A673 (cell line): ENCODE measurements around the gene JAG2. TPM values are rescaled to one million over a fixed set of nuclear protein-coding genes. Genes with fewer than 3 reads are reported as not detected.

Experiments
- BruUV-seq: library from RNA; stranded (reverse); fragments of 400-500 nt; replicated peaks from 2 replicates; lab custom pipeline; 2021; lab: Mats Ljungman, UMichigan
- CTCF ChIA-PET: fragments of 300-600 bp; sonication (Branson Sonifier 250); formaldehyde crosslinking; loops from one replicate; lab custom pipeline; 2022; ENCODE audit warnings: antibody characterized with exemption; lab: Charles Lee
- POLR2A ChIA-PET: fragments of 300-600 bp; sonication (Branson Sonifier 250); formaldehyde crosslinking; loops from one replicate; lab custom pipeline; 2022; ENCODE audit warnings: antibody characterized with exemption; ENCODE audit not compliant: low non-redundant PET; lab: Charles Lee
- DNase-seq: peaks from one replicate; pipeline ENCODE4 v3.0.0-alpha.2; 2015; ENCODE audit warnings: low spot score
- H3K27ac ChIP-seq: fragments of 200-600 bp; sonication (generic); 2 replicates; pipeline ENCODE4 v1.5.1; 2016; ENCODE audit warnings: mixed run types, low read depth, mild to moderate bottlenecking, mixed read lengths, antibody characterized with exemption, low read length; ENCODE audit not compliant: poor library complexity, severe bottlenecking
- H3K27me3 ChIP-seq: fragments of 200-600 bp; sonication (generic); replicated peaks from 2 replicates; pipeline ENCODE4 v1.6.1; 2017; ENCODE audit warnings: mixed run types, low read depth, mild to moderate bottlenecking, mixed read lengths, antibody characterized with exemption, low read length; ENCODE audit not compliant: insufficient read depth, poor library complexity
- H3K36me3 ChIP-seq: fragments of 200-600 bp; sonication (generic); 2 replicates; pipeline ENCODE4 v1.6.1; 2016; ENCODE audit warnings: mixed run types, mild to moderate bottlenecking, mixed read lengths, antibody characterized with exemption, low read length; ENCODE audit not compliant: insufficient read depth, poor library complexity, severe bottlenecking
- H3K4me1 ChIP-seq: fragments of 200-600 bp; sonication (generic); 2 replicates; pipeline ENCODE4 v1.6.1; 2017; ENCODE audit warnings: mixed run types, mild to moderate bottlenecking, mixed read lengths, antibody characterized with exemption, low read length; ENCODE audit not compliant: insufficient read depth, poor library complexity, severe bottlenecking
- H3K4me3 ChIP-seq: fragments of 200-600 bp; sonication (generic); 2 replicates; pipeline ENCODE4 v1.5.1; 2016; ENCODE audit warnings: low read depth, mixed run types, mild to moderate bottlenecking, mixed read lengths, low read length; ENCODE audit not compliant: poor library complexity, severe bottlenecking
- H3K9me3 ChIP-seq: fragments of 200-600 bp; sonication (generic); 2 replicates; pipeline ENCODE4 v1.6.1; 2016; ENCODE audit warnings: mixed run types, low read depth, mild to moderate bottlenecking, mixed read lengths, antibody characterized with exemption, low read length; ENCODE audit not compliant: poor library complexity, severe bottlenecking
- EZH2 ChIP-seq: fragments of 200-600 bp; sonication (generic); IDR thresholded peaks from 2 replicates; pipeline ENCODE4 v1.6.1; 2017; ENCODE audit warnings: borderline replicate concordance, low read depth, mild to moderate bottlenecking, mixed read lengths, antibody characterized with exemption, low read length; ENCODE audit not compliant: poor library complexity, severe bottlenecking
- intact Hi-C: fragments of 100-400 bp; cut with micrococcal nuclease; formaldehyde crosslinking; loops from one replicate; pipeline ENCODE4 v1.10.0; 2022; ENCODE audit not compliant: unreplicated experiment
- total RNA-seq: library from RNA; stranded (reverse); gene quantifications from 2 replicates; pipeline ENCODE4 v1.2.3, GENCODE V29; 2021
- TF ChIP-seq, protein P1 (sequence below): fragments of 300-800, 200-600 bp; sonication (generic); conservative IDR thresholded peaks from 2 replicates; pipeline ENCODE4 v1.5.1; 2017; ENCODE audit warnings: low read depth, mild to moderate bottlenecking, antibody characterized with exemption, low read length, moderate library complexity, mixed read lengths

The JAG2 gene
- total RNA-seq, 1 experiment from 2014 or later: 14.3 TPM

DNA sequence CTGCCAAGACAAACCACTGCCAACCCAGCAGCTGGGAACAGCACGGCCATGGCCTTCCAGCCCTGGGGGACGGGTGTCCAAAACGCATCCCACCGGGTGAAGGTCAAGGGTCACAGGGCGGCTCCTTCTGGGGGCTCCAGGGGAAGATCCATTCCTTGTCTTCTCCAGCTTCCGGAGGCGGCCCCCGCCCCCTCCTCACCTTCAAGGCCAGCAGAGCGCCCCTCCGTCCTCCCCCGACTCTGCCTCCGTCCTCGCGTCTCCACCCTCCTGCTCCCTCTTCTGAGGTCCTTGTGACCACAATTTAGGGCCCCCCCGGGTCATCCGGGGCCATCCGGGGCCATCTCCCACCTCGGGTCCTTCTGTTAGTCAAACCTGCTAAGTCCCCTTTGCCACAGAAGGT is 16.4 kb upstream of the JAG2 start:
- TF ChIP-seq EZH2: no peak
- TF ChIP-seq, protein P1, sequence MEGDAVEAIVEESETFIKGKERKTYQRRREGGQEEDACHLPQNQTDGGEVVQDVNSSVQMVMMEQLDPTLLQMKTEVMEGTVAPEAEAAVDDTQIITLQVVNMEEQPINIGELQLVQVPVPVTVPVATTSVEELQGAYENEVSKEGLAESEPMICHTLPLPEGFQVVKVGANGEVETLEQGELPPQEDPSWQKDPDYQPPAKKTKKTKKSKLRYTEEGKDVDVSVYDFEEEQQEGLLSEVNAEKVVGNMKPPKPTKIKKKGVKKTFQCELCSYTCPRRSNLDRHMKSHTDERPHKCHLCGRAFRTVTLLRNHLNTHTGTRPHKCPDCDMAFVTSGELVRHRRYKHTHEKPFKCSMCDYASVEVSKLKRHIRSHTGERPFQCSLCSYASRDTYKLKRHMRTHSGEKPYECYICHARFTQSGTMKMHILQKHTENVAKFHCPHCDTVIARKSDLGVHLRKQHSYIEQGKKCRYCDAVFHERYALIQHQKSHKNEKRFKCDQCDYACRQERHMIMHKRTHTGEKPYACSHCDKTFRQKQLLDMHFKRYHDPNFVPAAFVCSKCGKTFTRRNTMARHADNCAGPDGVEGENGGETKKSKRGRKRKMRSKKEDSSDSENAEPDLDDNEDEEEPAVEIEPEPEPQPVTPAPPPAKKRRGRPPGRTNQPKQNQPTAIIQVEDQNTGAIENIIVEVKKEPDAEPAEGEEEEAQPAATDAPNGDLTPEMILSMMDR: no peak
- Histone ChIP-seq H3K27me3 (no peaks in the 10 kb centered on the region), H3K4me3 (no peak overlapping the region), H3K9me3 (no peaks in the 10 kb centered on the region), H3K27ac (no peak overlapping the region), H3K4me1 (peaks cover 3% of the 10 kb centered on the region), H3K36me3 (no peaks in the 10 kb centered on the region)
- no TSS peak for BruUV-seq
- intact Hi-C loops: no loop called here
- no peak for DNase-seq
- CTCF ChIA-PET: no interaction called here
- POLR2A ChIA-PET: no interaction called here

DNA sequence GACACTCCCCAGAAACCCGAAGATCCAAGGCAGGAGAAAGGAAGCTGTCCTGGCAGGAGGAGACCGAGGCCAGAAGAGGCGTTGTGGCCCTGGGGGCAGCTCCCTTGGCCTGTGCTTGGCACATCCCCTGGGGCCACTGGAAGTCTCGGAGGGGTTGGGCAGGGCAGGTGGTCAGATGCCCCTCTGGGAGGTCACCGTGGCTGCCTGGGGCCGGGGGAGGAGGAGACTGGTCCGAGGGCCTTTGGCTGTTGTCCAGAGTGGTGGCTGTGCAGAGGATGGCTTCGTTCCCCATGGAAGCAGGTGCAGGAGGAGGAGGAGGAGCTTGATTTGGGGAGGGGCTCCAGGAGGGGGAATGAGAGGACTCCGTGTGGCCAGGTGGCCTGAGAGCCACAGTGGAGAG is 15.9 kb upstream of the JAG2 start:
- BruUV-seq: no TSS peak
- ChIA-PET CTCF (no interaction called here), POLR2A (no interaction called here)

DNA sequence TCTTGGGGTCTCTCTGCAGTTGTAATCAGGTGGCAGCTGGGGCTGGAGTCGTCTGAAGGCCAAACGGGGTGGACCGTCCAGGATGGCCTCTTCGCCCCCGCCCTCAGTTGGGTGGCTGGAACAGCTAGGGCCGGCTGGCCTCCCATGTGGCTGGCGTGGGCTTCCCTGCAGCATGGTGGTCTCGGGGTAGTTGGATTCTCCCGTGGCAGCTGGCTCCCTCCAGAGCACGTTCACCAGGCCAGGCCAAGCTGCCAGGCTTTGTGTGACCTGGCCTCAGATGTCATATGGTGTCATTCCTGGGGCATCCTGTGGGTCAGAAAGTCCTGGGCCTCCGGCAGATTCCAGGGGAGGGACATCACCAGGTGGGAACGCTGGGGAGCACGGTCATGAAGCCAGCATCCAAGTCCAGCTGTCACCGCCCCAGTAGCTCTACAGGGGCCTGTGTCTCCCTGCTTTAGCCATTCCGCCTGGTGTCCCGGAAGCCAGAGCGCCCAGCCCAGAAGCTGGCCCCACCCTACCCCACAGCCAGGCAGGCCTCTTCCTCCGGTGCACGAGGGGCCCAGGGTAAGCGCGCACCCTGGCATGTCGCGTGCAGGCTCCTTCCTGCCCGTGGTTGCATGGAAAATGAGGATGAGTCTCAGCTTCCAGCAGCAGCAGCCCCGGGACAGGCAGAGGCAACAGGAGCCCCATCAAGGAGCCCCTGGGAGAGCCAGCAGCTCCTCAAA is 13.9 kb upstream of the JAG2 start:
- H3K27ac ChIP-seq: no peak overlapping the region
- peaks cover 3% of the 10 kb centered on the region for H3K4me1 ChIP-seq
- CTCF ChIA-PET: no interaction called here
- BruUV-seq: no TSS peak
- no peak for DNase-seq
- no peak overlapping the region for H3K4me3 ChIP-seq
- H3K27me3 ChIP-seq: no peaks in the 10 kb centered on the region
- TF ChIP-seq EZH2: no peak
- TF ChIP-seq, protein P1: no peak
- POLR2A ChIA-PET: interaction anchor here (0.6 kb wide), 1 partner anchor 346 kb away, joined by 3 read pairs; no protein-coding TSS in a partner anchor
- H3K9me3 ChIP-seq: no peaks in the 10 kb centered on the region
- intact Hi-C loops: no loop called here
- no peaks in the 10 kb centered on the region for H3K36me3 ChIP-seq

More for the DNA sequence above, 15.9 kb upstream of the JAG2 start:
- DNase-seq: no peak
- H3K9me3 ChIP-seq: no peaks in the 10 kb centered on the region
- TF ChIP-seq, protein P1: no peak
- TF ChIP-seq EZH2: no peak
- no peak overlapping the region for H3K4me3 ChIP-seq
- no peaks in the 10 kb centered on the region for H3K36me3 ChIP-seq
- no peaks in the 10 kb centered on the region for H3K27me3 ChIP-seq
- H3K27ac ChIP-seq: no peak overlapping the region
- H3K4me1 ChIP-seq: peaks cover 3% of the 10 kb centered on the region
- intact Hi-C loops: no loop called here
